H1 (cell line): ENCODE results near the gene ANK3. TPM values are rescaled to one million over a fixed set of nuclear protein-coding genes. Genes with fewer than 3 reads are reported as not detected.

Experiments
- CTCF ChIA-PET: fragments of 300-600 bp; sonication (Branson Sonifier 250); formaldehyde crosslinking; loops from one replicate; lab custom pipeline; 2021; ENCODE audit not compliant: partially characterized antibody; lab: Charles Lee
- POLR2A ChIA-PET: fragments of 300-600 bp; sonication (Branson Sonifier 250); formaldehyde crosslinking; loops from one replicate; lab custom pipeline; 2021; ENCODE audit warnings: inconsistent platforms; ENCODE audit not compliant: partially characterized antibody; lab: Charles Lee
- DNase-seq, 2 experiments: peaks; one replicate each; pipeline versions ENCODE4 v3.0.0 to v3.0.0-alpha.2; 2010 to 2022; ENCODE audit warnings: low spot score in 2 of 2, low read depth in 1 of 2, mixed read lengths in 1 of 2
- FAIRE-seq: peaks from 2 replicates; lab custom pipeline; 2011; peaks lifted over from hg19 to GRCh38; lab: Jason Lieb, UNC
- H2AFZ ChIP-seq: 2 replicates; pipeline ENCODE4 v1.8.1; 2012; ENCODE audit warnings: low read length, inconsistent platforms
- H2AK5ac ChIP-seq: 2 replicates; pipeline ENCODE4 v1.6.1; 2013; ENCODE audit warnings: low read depth, low read length
- H2BK120ac ChIP-seq: replicated peaks from 2 replicates; pipeline ENCODE3; 2013; ENCODE audit warnings: low read depth, low read length, inconsistent platforms
- H2BK12ac ChIP-seq: 2 replicates; pipeline ENCODE4 v1.6.1; 2013; ENCODE audit warnings: low read depth, low read length
- H2BK15ac ChIP-seq: 2 replicates; pipeline ENCODE4 v1.6.1; 2013; ENCODE audit warnings: low read length
- H2BK20ac ChIP-seq: 2 replicates; pipeline ENCODE4 v1.6.1; 2013; ENCODE audit warnings: low read length
- H2BK5ac ChIP-seq: 2 replicates; pipeline ENCODE4 v1.6.1; 2013; ENCODE audit warnings: low read depth, low read length
- H3K14ac ChIP-seq: 2 replicates; pipeline ENCODE4 v1.6.1; 2013; ENCODE audit warnings: inconsistent platforms; ENCODE audit not compliant: insufficient read length
- H3K18ac ChIP-seq: 2 replicates; pipeline ENCODE4 v1.6.1; 2013; ENCODE audit warnings: low read length; ENCODE audit errors: extremely low read depth
- H3K23ac ChIP-seq: 2 replicates; pipeline ENCODE4 v1.6.1; 2013; ENCODE audit warnings: inconsistent platforms; ENCODE audit not compliant: insufficient read length
- H3K23me2 ChIP-seq: 2 replicates; pipeline ENCODE4 v1.6.1; 2013; ENCODE audit warnings: low read depth, low read length
- H3K27ac ChIP-seq: 2 replicates; pipeline ENCODE4 v1.6.1; 2011; ENCODE audit warnings: low read depth, low read length, inconsistent platforms
- H3K27me3 ChIP-seq, 4 experiments: replicated peaks in 1 of 4; 1 replicate in 1 of 4; 2 replicates in 3 of 4; pipeline versions ENCODE4 v1.6.1 to v1.8.1; 2011 to 2013; ENCODE audit warnings: low read length in 3 of 4, mild to moderate bottlenecking in 3 of 4, inconsistent platforms in 2 of 4, mixed read lengths in 2 of 4, moderate library complexity in 1 of 4; ENCODE audit not compliant: control insufficient read depth in 3 of 4, insufficient read depth in 3 of 4; ENCODE audit errors: extremely low read depth in 1 of 4
- H3K36me3 ChIP-seq, 4 experiments: 2 replicates each; pipeline versions ENCODE4 v1.6.1 to v1.8.1; 2011 to 2013; ENCODE audit warnings: mild to moderate bottlenecking in 4 of 4, low read length in 3 of 4, moderate library complexity in 2 of 4, control low read depth in 1 of 4, inconsistent platforms in 1 of 4; ENCODE audit not compliant: insufficient read depth in 4 of 4, control insufficient read depth in 2 of 4
- H3K4ac ChIP-seq: replicated peaks from 2 replicates; pipeline ENCODE3; 2013; ENCODE audit warnings: low read length, low read depth, mixed read lengths, inconsistent platforms; ENCODE audit not compliant: insufficient read length
- H3K4me1 ChIP-seq, 4 experiments: replicated peaks in 1 of 4; 1 replicate in 1 of 4; 2 replicates in 3 of 4; pipeline versions ENCODE4 v1.6.1 to v1.8.1; 2011 to 2013; ENCODE audit warnings: low read length in 3 of 4, inconsistent platforms in 2 of 4, mixed read lengths in 1 of 4; ENCODE audit not compliant: insufficient read depth in 4 of 4, control insufficient read depth in 3 of 4
- H3K4me2 ChIP-seq, 2 experiments: 2 replicates each; pipeline versions ENCODE4 v1.6.1 to v1.8.1; 2011 to 2013; ENCODE audit warnings: low read depth in 2 of 2, low read length in 2 of 2, control low read depth in 1 of 2, inconsistent platforms in 1 of 2, mild to moderate bottlenecking in 1 of 2; ENCODE audit not compliant: insufficient read depth in 1 of 2
- H3K4me3 ChIP-seq, 4 experiments: fragments of 200-600, 300-600 bp in 1 of 4; sonication (generic), shearing (Covaris generic), sonication (Bioruptor Twin) in 1 of 4; 2 replicates each; pipeline versions ENCODE4 v1.5.1 to v1.8.1; 2011 to 2016; ENCODE audit warnings: low read length in 4 of 4, low read depth in 3 of 4, control low read depth in 2 of 4, inconsistent platforms in 2 of 4, mild to moderate bottlenecking in 2 of 4, mixed read lengths in 1 of 4, moderate library complexity in 1 of 4; ENCODE audit not compliant: insufficient read depth in 2 of 4; ENCODE audit errors: extremely low read depth in 1 of 4
- H3K56ac ChIP-seq: replicated peaks from 2 replicates; pipeline ENCODE3; 2013; ENCODE audit warnings: low read depth, mild to moderate bottlenecking, mixed read lengths, low read length, inconsistent platforms; ENCODE audit not compliant: insufficient read length
- H3K79me1 ChIP-seq: 2 replicates; pipeline ENCODE4 v1.6.1; 2013; ENCODE audit warnings: low read depth, low read length, control low read depth
- H3K79me2 ChIP-seq, 2 experiments: 2 replicates each; pipeline versions ENCODE4 v1.6.1 to v1.8.1; 2012 to 2013; ENCODE audit warnings: low read length in 2 of 2, mild to moderate bottlenecking in 2 of 2, inconsistent platforms in 1 of 2; ENCODE audit not compliant: insufficient read depth in 2 of 2, control insufficient read depth in 1 of 2
- H3K9ac ChIP-seq, 4 experiments: replicated peaks in 1 of 4; 1 replicate in 1 of 4; 2 replicates in 3 of 4; pipeline versions ENCODE4 v1.6.1 to v1.8.1; 2011 to 2013; ENCODE audit warnings: low read depth in 3 of 4, low read length in 3 of 4, control low read depth in 2 of 4, mild to moderate bottlenecking in 2 of 4, moderate library complexity in 2 of 4, inconsistent platforms in 1 of 4; ENCODE audit errors: extremely low read depth in 1 of 4
- H3K9me3 ChIP-seq, 2 experiments: 2 replicates each; pipeline versions ENCODE4 v1.6.1 to v1.8.1; 2012 to 2013; ENCODE audit warnings: mild to moderate bottlenecking in 2 of 2, moderate library complexity in 2 of 2, control low read depth in 1 of 2, inconsistent platforms in 1 of 2, low read depth in 1 of 2, low read length in 1 of 2, mixed read lengths in 1 of 2; ENCODE audit not compliant: insufficient read depth in 2 of 2
- H4K20me1 ChIP-seq, 2 experiments: replicated peaks in 1 of 2; 2 replicates each; pipeline versions ENCODE3 to v1.8.1; 2011 to 2013; ENCODE audit warnings: inconsistent platforms in 2 of 2, low read length in 2 of 2, mild to moderate bottlenecking in 1 of 2; ENCODE audit not compliant: insufficient read depth in 2 of 2, control insufficient read depth in 1 of 2
- H4K5ac ChIP-seq: 2 replicates; pipeline ENCODE4 v1.6.1; 2013; ENCODE audit warnings: low read length, low read depth, mixed read lengths, inconsistent platforms; ENCODE audit not compliant: insufficient read length
- H4K8ac ChIP-seq: 2 replicates; pipeline ENCODE4 v1.8.0; 2013; ENCODE audit warnings: mild to moderate bottlenecking, moderate library complexity, low read length, inconsistent platforms; ENCODE audit not compliant: insufficient read depth; ENCODE audit errors: extremely low read depth
- H4K91ac ChIP-seq: replicated peaks from 2 replicates; pipeline ENCODE3; 2013; ENCODE audit warnings: low read length, mixed read lengths, inconsistent platforms; ENCODE audit not compliant: insufficient read length
- CBX5 ChIP-seq: fragments of 300-800, 300-1000 bp; sonication (generic); IDR thresholded peaks from 2 replicates; pipeline ENCODE4 v1.7.1; 2016; ENCODE audit warnings: antibody characterized with exemption, low read length, low read depth
- CEBPB ChIP-seq: IDR thresholded peaks from 2 replicates; pipeline ENCODE4 v1.6.1; 2012; ENCODE audit warnings: low read depth, low read length
- CREB1 ChIP-seq: IDR thresholded peaks from 2 replicates; pipeline ENCODE4 v1.6.1; 2012; ENCODE audit warnings: inconsistent platforms
- GABPA ChIP-seq: IDR thresholded peaks from 2 replicates; pipeline ENCODE4 v1.6.1; 2011; ENCODE audit warnings: mild to moderate bottlenecking, low read length, moderate library complexity, borderline replicate concordance; ENCODE audit not compliant: insufficient read depth
- HDAC2 ChIP-seq, 2 experiments: fragments of 300-600 bp in 1 of 2; sonication (generic) in 1 of 2; IDR thresholded peaks; 2 replicates each; pipeline ENCODE4 v1.6.1; 2011 to 2012; ENCODE audit warnings: low read depth in 2 of 2, low read length in 2 of 2, mild to moderate bottlenecking in 2 of 2, moderate library complexity in 2 of 2, borderline replicate concordance in 1 of 2, inconsistent platforms in 1 of 2
- JUN ChIP-seq: IDR thresholded peaks from 2 replicates; pipeline ENCODE4 v1.6.1; 2011; ENCODE audit warnings: low read depth, mild to moderate bottlenecking, improper control_type of control experiment, low read length
- KDM5A ChIP-seq: fragments of 200-600 bp; IDR thresholded peaks from 2 replicates; pipeline ENCODE4 v1.7.1; 2012; ENCODE audit warnings: mild to moderate bottlenecking, low read length, inconsistent platforms, mixed read lengths
- NANOG ChIP-seq: IDR thresholded peaks from 2 replicates; pipeline ENCODE4 v1.6.1; 2011; ENCODE audit warnings: low read length, low read depth, mild to moderate bottlenecking, inconsistent platforms; ENCODE audit not compliant: insufficient read depth, poor library complexity, severe bottlenecking
- NRF1 ChIP-seq: IDR thresholded peaks from 2 replicates; pipeline ENCODE4 v1.6.1; 2011; ENCODE audit warnings: mild to moderate bottlenecking, low read depth, low read length, improper control_type of control experiment
- POU5F1 ChIP-seq: IDR thresholded peaks from 2 replicates; pipeline ENCODE4 v1.6.1; 2011; ENCODE audit warnings: low read depth, mild to moderate bottlenecking, low read length, moderate library complexity
- RAD21 ChIP-seq, 2 experiments: IDR thresholded peaks in 1 of 2; conservative IDR thresholded peaks in 1 of 2; 2 replicates each; pipeline ENCODE4 v1.6.1; 2011; ENCODE audit warnings: low read depth in 2 of 2, low read length in 2 of 2, improper control_type of control experiment in 1 of 2, inconsistent platforms in 1 of 2, mild to moderate bottlenecking in 1 of 2, moderate library complexity in 1 of 2
- RBBP5 ChIP-seq: IDR thresholded peaks from 2 replicates; pipeline ENCODE4 v1.7.1; 2012; ENCODE audit warnings: low read depth, mild to moderate bottlenecking, inconsistent platforms, low read length, moderate library complexity, borderline replicate concordance
- SIX5 ChIP-seq: IDR thresholded peaks from 2 replicates; pipeline ENCODE4 v1.6.1; 2011; ENCODE audit warnings: mild to moderate bottlenecking, low read depth, low read length
- TAF7 ChIP-seq: optimal IDR thresholded peaks from 2 replicates; pipeline ENCODE3; 2011; ENCODE audit warnings: low read depth, mild to moderate bottlenecking, inconsistent platforms, low read length, moderate library complexity, borderline replicate concordance
- TCF12 ChIP-seq: IDR thresholded peaks from 2 replicates; pipeline ENCODE4 v1.6.1; 2011; ENCODE audit warnings: low read depth, mild to moderate bottlenecking, low read length
- WGBS, 2 experiments: shearing (Covaris generic) in 1 of 2; methylation state at CpG; one replicate each; pipeline versions ENCODE4 v1.1.6 to v1.1.7; 2013 to 2015; ENCODE audit warnings: low lambda C conversion rate in 2 of 2, mixed read lengths in 2 of 2, inconsistent platforms in 1 of 2, low coverage in 1 of 2, missing lambda C conversion rate in 1 of 2; ENCODE audit not compliant: insufficient replicate concordance in 2 of 2, insufficient coverage in 1 of 2, insufficient read length in 1 of 2; ENCODE audit errors: extremely low coverage in 1 of 2, missing lambda C conversion rate in 1 of 2; 5-methylcytosine and 5-hydroxymethylcytosine counted together
- polyA plus RNA-seq, 7 experiments: library from polyadenylated mRNA; depleted of rRNA in 3 of 7; stranded (reverse) in 5 of 7; unstranded in 2 of 7; fragments of >200 nt in 5 of 7; fragments of 200-250 nt in 2 of 7; gene quantifications; 1 replicate in 5 of 7; 2 replicates in 1 of 7; 4 replicates in 1 of 7; pipeline versions ENCODE4 v1.2.1 to v1.2.3, GENCODE V29; 2011 to 2013; ENCODE audit warnings: missing spikeins in 2 of 7, mixed read lengths in 2 of 7
- total RNA-seq: library from RNA; stranded (reverse); fragmentation: NEBNext Ultra II Directional; extraction: Animal tissue kit (Norgen Biotek cat#: 25700); gene quantifications from 2 replicates; pipeline ENCODE4 v1.2.1, GENCODE V29; 2021

Gene ANK3
- total and polyA plus RNA-seq, 2 of the 8 experiments (the other 6 are each of a cell fraction or from before 2014, with no cell fraction given), result 18.1 to 67.9 TPM

DNA sequence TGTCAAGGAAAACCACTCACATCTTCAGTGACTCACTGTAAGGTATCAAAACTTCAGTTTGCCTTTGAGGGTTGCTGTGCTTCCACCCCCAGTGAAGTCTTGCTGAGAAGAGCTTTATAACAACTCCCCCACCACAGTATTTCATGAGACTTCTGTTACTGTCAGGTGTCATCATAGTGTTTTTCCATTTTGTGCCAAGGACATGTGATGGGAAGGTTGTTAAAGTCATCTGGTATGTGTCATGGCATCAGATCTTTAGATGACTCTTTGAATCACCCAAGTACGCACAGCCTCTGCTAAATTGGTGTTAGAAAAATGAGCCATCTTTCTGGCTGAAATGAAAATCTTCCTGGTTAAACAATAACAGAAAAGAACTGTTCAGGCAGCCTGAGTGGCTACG, 368.3 kb downstream of the ANK3 start:
- H3K4me1 ChIP-seq, result no peaks in the 10 kb centered on the region
- no peaks in the 10 kb centered on the region for H3K79me2 ChIP-seq
- H3K4me2 ChIP-seq, result no peak overlapping the region
- H4K20me1 ChIP-seq, result no peaks in the 10 kb centered on the region
- H3K9ac ChIP-seq, result no peak overlapping the region
- no peak overlapping the region for H3K4me3 ChIP-seq
- CTCF ChIA-PET, result interaction anchor here (0.8 to 3.1 kb wide), 25 partner anchors 9 to 395 kb away, joined by 3 to 12 read pairs (median 4); no protein-coding TSS in a partner anchor
- no peak overlapping the region for H4K5ac ChIP-seq
- no peak overlapping the region for H2BK12ac ChIP-seq
- POLR2A ChIA-PET, result interaction anchor here (1.3 kb wide), 1 partner anchor 8 kb away, joined by 3 read pairs; no protein-coding TSS in a partner anchor
- no peak overlapping the region for H2AFZ ChIP-seq
- no peak overlapping the region for H2BK15ac ChIP-seq
- no peaks in the 10 kb centered on the region for H3K23me2 ChIP-seq
- H3K56ac ChIP-seq, result no peak overlapping the region
- DNase-seq, result no peak
- H3K18ac ChIP-seq, result no peak overlapping the region
- H3K27me3 ChIP-seq, result no peaks in the 10 kb centered on the region
- no peak overlapping the region for H2BK120ac ChIP-seq
- H2BK5ac ChIP-seq, result no peak overlapping the region
- no peaks in the 10 kb centered on the region for H3K79me1 ChIP-seq
- H3K23ac ChIP-seq, result no peak overlapping the region
- H2AK5ac ChIP-seq, result no peak overlapping the region
- no peak overlapping the region for H3K14ac ChIP-seq
- H2BK20ac ChIP-seq, result no peak overlapping the region
- no peak for FAIRE-seq
- no peak overlapping the region for H4K8ac ChIP-seq
- H3K36me3 ChIP-seq, result no peaks in the 10 kb centered on the region
- no peak overlapping the region for H4K91ac ChIP-seq
- H3K4ac ChIP-seq, result no peak overlapping the region
- H3K9me3 ChIP-seq, result no peaks in the 10 kb centered on the region
- 87% methylated on average over 2 of the region's 2 CpGs; no CpG with 5 or more reads in 1 of the 2 experiments for WGBS, 2 experiments
- H3K27ac ChIP-seq, result no peak overlapping the region
- TF ChIP-seq CBX5 (no peak), TCF12 (no peak), SIX5 (no peak), POU5F1 (no peak), JUN (no peak), CEBPB (no peak), TAF7 (no peak), GABPA (no peak), KDM5A (no peak), RBBP5 (no peak), NANOG (no peak), RAD21 (IDR thresholded peaks at IDR 0.05 in 1 of 2, conservative IDR thresholded peaks at IDR 0.05 in 1 of 2; ENCODE audit: low read depth in 2 of 2, low read length in 2 of 2) (no peak), CREB1 (no peak), HDAC2 (IDR thresholded peaks at IDR 0.05; ENCODE audit: borderline replicate concordance in 1 of 2, low read depth in 2 of 2, low read length in 2 of 2) (no peak), NRF1 (no peak)
